Measurements from ENCODE around the gene AIFM2. TPM values are rescaled to one million over a fixed set of nuclear protein-coding genes. Genes with fewer than 3 reads are reported as not detected.

Gene AIFM2
- total and polyA plus RNA-seq, 2 donors (not counting 3 experiments of a cell fraction or from before 2014, with no cell fraction given) = 6.9 to 8.7 TPM

DNA sequence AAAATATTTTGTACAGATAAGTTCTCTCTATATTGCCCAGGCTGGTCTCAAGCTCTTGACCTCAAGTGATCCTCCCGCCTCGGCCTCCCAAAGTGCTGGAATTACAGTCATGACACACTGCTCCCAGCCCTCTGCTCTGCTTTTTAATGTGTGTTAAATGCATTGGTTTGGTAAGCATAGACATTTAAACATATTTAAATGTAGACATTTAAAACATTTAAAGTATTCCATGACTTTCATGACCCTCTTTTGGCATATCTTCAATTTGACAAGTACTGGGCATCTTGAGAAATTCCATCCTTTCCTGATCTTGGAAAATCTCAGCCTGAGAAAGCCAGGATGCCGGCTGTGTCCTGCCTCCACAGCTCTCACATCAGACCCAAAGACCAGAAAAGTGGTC lies 42.9 kb upstream of the AIFM2 start:
- peaks cover 11% of the 10 kb centered on the region for H3K4me1 ChIP-seq (ENCODE audit: control insufficient read depth, extremely low read depth, insufficient read depth, low read length)
- H3K9me1 ChIP-seq (replicated peaks; ENCODE audit: control insufficient read depth, extremely low read depth, insufficient read depth, low read length) = no peaks in the 10 kb centered on the region
- H4K20me1 ChIP-seq (replicated peaks; ENCODE audit: control insufficient read depth, extremely low read depth, insufficient read depth, low read length) = no peaks in the 10 kb centered on the region
- no peaks in the 10 kb centered on the region for H3K9me3 ChIP-seq (replicated peaks; ENCODE audit: control insufficient read depth, insufficient read depth, low read length)
- no TSS peak for BruUV-seq (replicated peaks)
- no peak overlapping the region for H3K9ac ChIP-seq (replicated peaks; ENCODE audit: extremely low read depth, insufficient read depth, low read length)
- intact Hi-C loops (cut with micrococcal nuclease) = no loop called here
- H3K36me3 ChIP-seq (ENCODE audit: control insufficient read depth in 2 of 2, extremely low read depth in 1 of 2, insufficient read depth in 2 of 2, low read length in 2 of 2) = no peaks in the 10 kb centered on the region
- ChIA-PET POLR2A (interaction anchor here (1.2 kb wide), 1 partner anchor 29 kb away, joined by 11 read pairs; the partner anchor contains the start of gene TYSND1), CTCF (interaction anchor here (1.1 to 1.7 kb wide), 2 partner anchors 29 to 46 kb away, joined by 4 to 8 read pairs; partner anchors contain the start of gene TYSND1)
- H2AFZ ChIP-seq (ENCODE audit: low read depth, low read length) = no peak overlapping the region
- DNase-seq (ENCODE audit: low read depth, low spot score) = no peak
- peaks cover 0 to 8% of the 10 kb centered on the region in 2 experiments for H3K27me3 ChIP-seq (ENCODE audit: control insufficient read depth in 2 of 2, insufficient read depth in 2 of 2, low read length in 2 of 2)
- no peak for TF ChIP-seq JUN (IDR thresholded peaks at IDR 0.05; ENCODE audit: borderline replicate concordance, insufficient read depth, insufficient read length, low read depth)
- TF ChIP-seq, protein P1, sequence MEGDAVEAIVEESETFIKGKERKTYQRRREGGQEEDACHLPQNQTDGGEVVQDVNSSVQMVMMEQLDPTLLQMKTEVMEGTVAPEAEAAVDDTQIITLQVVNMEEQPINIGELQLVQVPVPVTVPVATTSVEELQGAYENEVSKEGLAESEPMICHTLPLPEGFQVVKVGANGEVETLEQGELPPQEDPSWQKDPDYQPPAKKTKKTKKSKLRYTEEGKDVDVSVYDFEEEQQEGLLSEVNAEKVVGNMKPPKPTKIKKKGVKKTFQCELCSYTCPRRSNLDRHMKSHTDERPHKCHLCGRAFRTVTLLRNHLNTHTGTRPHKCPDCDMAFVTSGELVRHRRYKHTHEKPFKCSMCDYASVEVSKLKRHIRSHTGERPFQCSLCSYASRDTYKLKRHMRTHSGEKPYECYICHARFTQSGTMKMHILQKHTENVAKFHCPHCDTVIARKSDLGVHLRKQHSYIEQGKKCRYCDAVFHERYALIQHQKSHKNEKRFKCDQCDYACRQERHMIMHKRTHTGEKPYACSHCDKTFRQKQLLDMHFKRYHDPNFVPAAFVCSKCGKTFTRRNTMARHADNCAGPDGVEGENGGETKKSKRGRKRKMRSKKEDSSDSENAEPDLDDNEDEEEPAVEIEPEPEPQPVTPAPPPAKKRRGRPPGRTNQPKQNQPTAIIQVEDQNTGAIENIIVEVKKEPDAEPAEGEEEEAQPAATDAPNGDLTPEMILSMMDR (IDR thresholded peaks at IDR 0.05; ENCODE audit: extremely low read depth in 1 of 2, insufficient read depth in 1 of 2, low read depth in 1 of 2, low read length in 2 of 2) = no peak
- no peak for TF ChIP-seq EZH2 (IDR thresholded peaks at IDR 0.05; ENCODE audit: borderline replicate concordance, low read depth, low read length, severe bottlenecking)
- no peak for TF ChIP-seq MYC (IDR thresholded peaks at IDR 0.05; ENCODE audit: low read depth, low read length)
- TF ChIP-seq FOS (IDR thresholded peaks at IDR 0.05; ENCODE audit: borderline replicate concordance, insufficient read depth, low read length) = no peak
- TF ChIP-seq POLR2A (IDR thresholded peaks at IDR 0.05; ENCODE audit: low read depth, low read length) = no peak
- TF ChIP-seq POLR2AphosphoS5 (IDR thresholded peaks at IDR 0.05; ENCODE audit: insufficient read depth, low read depth, low read length) = no peak
- TF ChIP-seq GATA2 (IDR thresholded peaks at IDR 0.05; ENCODE audit: insufficient read depth, insufficient read length, low read depth, low read length) = no peak
- TF ChIP-seq, protein P2, sequence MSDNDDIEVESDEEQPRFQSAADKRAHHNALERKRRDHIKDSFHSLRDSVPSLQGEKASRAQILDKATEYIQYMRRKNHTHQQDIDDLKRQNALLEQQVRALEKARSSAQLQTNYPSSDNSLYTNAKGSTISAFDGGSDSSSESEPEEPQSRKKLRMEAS (IDR thresholded peaks at IDR 0.05; ENCODE audit: insufficient read depth, insufficient read length) = no peak
- FAIRE-seq = no peak
- H3K27ac ChIP-seq (ENCODE audit: insufficient read depth, low read depth, low read length) = no peak overlapping the region
- no peak overlapping the region for H3K4me3 ChIP-seq (replicated peaks in 1 of 3; ENCODE audit: insufficient read depth in 1 of 3, low read depth in 1 of 3, low read length in 3 of 3)
- no peaks in the 10 kb centered on the region for H3K79me2 ChIP-seq (ENCODE audit: control insufficient read depth, insufficient read depth, low read length)
- dilution Hi-C loops (cut with MboI; ENCODE audit: extremely low pct_ligation_motif_present, low sequenced_read_pairs) = no loop called here
- H3K4me2 ChIP-seq (ENCODE audit: insufficient read depth, low read length) = no peak overlapping the region

Data from endothelial cell of umbilical vein (primary cell).